K562 (cell line): ENCODE measurements around the gene ETNK2. TPM values are rescaled to one million over a fixed set of nuclear protein-coding genes. Genes with fewer than 3 reads are reported as not detected.

Experiments
- ATAC-seq: fragments of 200-7000 bp; cut with Tn5 transposase; 3 replicates; pipeline ENCODE4 v1.9.1; 2020; ENCODE audit warnings: moderate library complexity
- BruUV-seq: library from RNA; stranded (reverse); fragments of 400-500 nt; replicated peaks from 2 replicates; lab custom pipeline; 2021; lab: Mats Ljungman, UMichigan
- CTCF ChIA-PET: fragments of 300-600 bp; formaldehyde crosslinking; extraction: SDS; loops from one replicate; lab custom pipeline; 2021; ENCODE audit warnings: low intra/inter-chr PET ratio; lab: Yijun Ruan, JAX
- POLR2A ChIA-PET: fragments of 300-600, 350-650 bp; sonication (Branson Sonifier 250); formaldehyde crosslinking; extraction: SDS; loops from one replicate; lab custom pipeline; 2021; ENCODE audit warnings: antibody characterized with exemption, inconsistent platforms; lab: Yijun Ruan, JAX
- DNase-seq, 4 experiments: peaks; one replicate each; pipeline versions ENCODE4 v3.0.0 to v3.0.0-alpha.2; 2011 to 2018; ENCODE audit warnings: low spot score in 3 of 4, mixed read lengths in 3 of 4; ENCODE audit errors: extremely low read depth in 1 of 4
- FAIRE-seq: peaks from 2 replicates; lab custom pipeline; 2011; peaks lifted over from hg19 to GRCh38; lab: Jason Lieb, UNC
- H2AFZ ChIP-seq: 2 replicates; pipeline ENCODE4 v1.6.0; 2011; ENCODE audit warnings: low read depth, low read length, control low read depth, inconsistent platforms
- H3K27ac ChIP-seq: fragments of 200-600 bp; 3 replicates; pipeline ENCODE4 v1.8.0; 2011; ENCODE audit warnings: low read depth, mild to moderate bottlenecking, control low read depth, inconsistent platforms, low read length, moderate library complexity, mixed read lengths; ENCODE audit errors: extremely low read depth
- H3K27me3 ChIP-seq, 2 experiments: fragments of 300-600 bp in 1 of 2; 2 replicates in 1 of 2; 3 replicates in 1 of 2; pipeline versions ENCODE4 v1.6.0 to v1.8.0; 2011; ENCODE audit warnings: inconsistent platforms in 2 of 2, low read length in 2 of 2, mild to moderate bottlenecking in 1 of 2, mixed read lengths in 1 of 2, moderate library complexity in 1 of 2; ENCODE audit not compliant: control insufficient read depth in 2 of 2, insufficient read depth in 2 of 2
- H3K36me3 ChIP-seq: fragments of 300-600 bp; 3 replicates; pipeline ENCODE4 v1.8.0; 2011; ENCODE audit warnings: mild to moderate bottlenecking, low read length, inconsistent platforms; ENCODE audit not compliant: control insufficient read depth, insufficient read depth
- H3K4me1 ChIP-seq, 2 experiments: fragments of 200-600 bp in 1 of 2; replicated peaks in 1 of 2; 2 replicates in 1 of 2; 3 replicates in 1 of 2; pipeline versions ENCODE4 v1.5.1 to v1.8.0; 2011; ENCODE audit warnings: inconsistent platforms in 2 of 2, low read length in 2 of 2, mild to moderate bottlenecking in 1 of 2, mixed read lengths in 1 of 2, moderate library complexity in 1 of 2; ENCODE audit not compliant: control insufficient read depth in 2 of 2, insufficient read depth in 2 of 2
- H3K4me2 ChIP-seq: 2 replicates; pipeline ENCODE4 v1.6.1; 2011; ENCODE audit warnings: low read length, control low read depth, inconsistent platforms, mixed read lengths; ENCODE audit not compliant: insufficient read depth
- H3K4me3 ChIP-seq: fragments of 200-600 bp; sonication (generic), shearing (Covaris generic); 2 replicates; pipeline ENCODE4 v1.5.1; 2016; ENCODE audit warnings: control low read depth, inconsistent platforms
- H3K79me2 ChIP-seq: fragments of 200-600 bp; 3 replicates; pipeline ENCODE4 v1.8.0; 2011; ENCODE audit warnings: low read length, inconsistent platforms; ENCODE audit not compliant: control insufficient read depth, insufficient read depth
- H3K9ac ChIP-seq, 2 experiments: 2 replicates each; pipeline versions ENCODE4 v1.6.0 to v1.6.1; 2011; ENCODE audit warnings: low read depth in 2 of 2, low read length in 2 of 2, control low read depth in 1 of 2, inconsistent platforms in 1 of 2, mild to moderate bottlenecking in 1 of 2, mixed read lengths in 1 of 2; ENCODE audit not compliant: insufficient read depth in 1 of 2
- H3K9me1 ChIP-seq: one replicate; pipeline ENCODE4 v1.6.0; 2011; ENCODE audit warnings: inconsistent platforms, mild to moderate bottlenecking, low read length, moderate library complexity; ENCODE audit not compliant: control insufficient read depth, insufficient read depth
- H3K9me3 ChIP-seq: replicated peaks from 2 replicates; pipeline ENCODE4 v1.5.1; 2011; ENCODE audit warnings: low read depth, low read length, inconsistent platforms; ENCODE audit not compliant: control insufficient read depth, insufficient read depth
- H4K20me1 ChIP-seq: replicated peaks from 2 replicates; pipeline ENCODE4 v1.6.1; 2011; ENCODE audit warnings: low read length, inconsistent platforms, mixed read lengths; ENCODE audit not compliant: control insufficient read depth, insufficient read depth
- SAP30 ChIP-seq: fragments of 200-600 bp; sonication (generic); IDR thresholded peaks from 2 replicates; pipeline ENCODE4 v1.6.1; 2012; ENCODE audit warnings: borderline replicate concordance, low read depth, mild to moderate bottlenecking, moderate library complexity, low read length, control low read depth, inconsistent platforms; ENCODE audit not compliant: insufficient read depth, poor library complexity, severe bottlenecking
- WGBS: fragments of 100-300 bp; shearing (Covaris generic); methylation state at CpG from one replicate; pipeline ENCODE4 v1.1.6; 2016; ENCODE audit warnings: low coverage, mixed read lengths; ENCODE audit not compliant: insufficient coverage; ENCODE audit errors: missing lambda C conversion rate; 5-methylcytosine and 5-hydroxymethylcytosine counted together
- in situ Hi-C: fragments of 300-500 bp; cut with MboI; formaldehyde crosslinking; loops from 4 replicates; pipeline ENCODE4 v1.15.0; 2018; ENCODE audit warnings: inconsistent platforms, mixed read lengths
- intact Hi-C: fragments of 100-400 bp; cut with micrococcal nuclease; formaldehyde crosslinking; loops from 2 replicates; pipeline ENCODE4 v1.14.2; 2022
- polyA plus RNA-seq, 8 experiments: library from polyadenylated mRNA; depleted of rRNA in 4 of 8; stranded (reverse) in 5 of 8; unstranded in 3 of 8; fragments of >200 nt; fragmentation: Nextera tagmentation in 2 of 8; fragmentation: Illumina TruSeq in 1 of 8; extraction: Ambion mirVana in 2 of 8; extraction: Trizol in 1 of 8; gene quantifications; 2 replicates each; pipeline versions ENCODE4 v1.2.1 to v1.2.3, GENCODE V29; 2011 to 2014; ENCODE audit warnings: inconsistent platforms in 1 of 8, missing spikeins in 1 of 8
- total RNA-seq, 7 experiments: library from RNA; depleted of rRNA in 6 of 7; stranded (reverse); fragments of >200 nt in 6 of 7; fragmentation: Illumina TruSeq in 2 of 7; extraction: Trizol in 2 of 7; gene quantifications; 2 replicates each; pipeline versions ENCODE4 v1.2.1 to v1.2.3, GENCODE V29; 2011 to 2021; ENCODE audit warnings: low replicate concordance in 1 of 7
- TF ChIP-seq, protein P1 (sequence below), 3 experiments: fragments of 200-800 bp in 1 of 3; sonication (Bioruptor generic) in 1 of 3; sonication (generic) in 1 of 3; formaldehyde crosslinking in 1 of 3; IDR thresholded peaks; 2 replicates each; pipeline versions ENCODE4 v1.6.1 to v1.8.0; 2016 to 2022; ENCODE audit warnings: mild to moderate bottlenecking in 2 of 3, missing compliant biosample characterization in 2 of 3, missing genetic modification characterization in 2 of 3, missing genetic modification reagents in 1 of 3

ETNK2 gene
- total and polyA plus RNA-seq, 9 of the 15 experiments (the other 6 are each of a cell fraction or from before 2014, with no cell fraction given), result 0.03 to 0.38 (median 0.13) TPM; not detected in 4

DNA sequence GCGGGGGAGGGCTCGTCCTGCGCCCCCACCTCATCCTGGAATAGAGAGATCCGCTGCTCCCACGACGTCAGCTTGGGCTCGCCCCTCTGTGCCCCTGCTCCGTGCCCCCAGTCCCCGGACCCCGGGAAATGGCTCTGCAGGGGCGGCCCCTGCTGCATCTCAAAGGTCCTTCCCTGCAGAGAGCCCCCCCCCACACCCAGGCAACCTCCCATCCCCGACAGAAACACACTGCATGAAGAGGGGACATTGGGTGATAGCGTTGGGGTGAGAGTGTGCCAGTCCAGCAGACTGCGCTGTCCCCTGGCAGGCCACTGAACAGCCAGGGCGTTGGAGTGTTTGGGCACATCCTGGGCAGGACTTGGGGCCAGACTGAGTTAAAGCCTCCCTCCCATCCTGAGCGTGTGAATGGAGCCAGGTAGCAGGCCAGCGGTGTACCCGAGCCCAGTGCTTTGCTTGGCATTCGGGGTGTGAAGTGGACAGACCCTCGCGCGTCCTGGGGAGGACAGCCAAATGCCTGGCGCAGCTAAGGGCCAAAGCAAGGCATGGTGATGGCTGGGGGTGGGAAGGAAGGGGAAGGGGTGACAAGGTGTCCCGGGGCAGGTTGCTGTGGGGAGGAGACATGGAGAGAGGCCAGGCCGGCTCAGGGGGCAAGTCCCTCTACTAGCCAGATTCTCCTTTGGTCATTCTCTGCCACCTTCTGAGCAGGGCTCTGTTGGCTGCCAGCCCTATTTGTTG is 633 bp upstream of the ETNK2 start:
- no peak overlapping the region for H2AFZ ChIP-seq
- H3K9ac ChIP-seq, result 0 out of 4 replicates have a peak overlapping the region, but pooled peaks of 1 of the 2 experiments have one; percentile 20
- no peak for TF ChIP-seq SAP30
- TF ChIP-seq, protein P1, sequence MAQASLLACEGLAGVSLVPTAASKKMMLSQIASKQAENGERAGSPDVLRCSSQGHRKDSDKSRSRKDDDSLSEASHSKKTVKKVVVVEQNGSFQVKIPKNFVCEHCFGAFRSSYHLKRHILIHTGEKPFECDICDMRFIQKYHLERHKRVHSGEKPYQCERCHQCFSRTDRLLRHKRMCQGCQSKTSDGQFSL (CRISPR knock-in tag; IDR thresholded peaks at IDR 0.05), result peak; percentile 81; the same call in 1 of the 2 replicates
- TF ChIP-seq, protein P1 (tag; IDR thresholded peaks at IDR 0.05), result no peak
- TF ChIP-seq, all 486 proteins: peak for 1
- Histone ChIP-seq H3K4me1 (peaks cover 0 to 21% of the 10 kb centered on the region in 2 experiments; a peak in 2 of 5 replicates), H3K79me2 (no peaks in the 10 kb centered on the region), H3K27me3 (peaks cover 13 to 72% of the 10 kb centered on the region in 2 experiments), H3K4me2 (peak overlapping the region; percentile 17; the same call in 1 of the 2 replicates), H3K36me3 (no peaks in the 10 kb centered on the region), H3K9me3 (no peaks in the 10 kb centered on the region), H3K27ac (no peak overlapping the region), H4K20me1 (peaks cover 14% of the 10 kb centered on the region), H3K9me1 (peaks cover 3% of the 10 kb centered on the region), H3K4me3 (peak overlapping the region; percentile 26)
- ChIA-PET POLR2A (no interaction called here), CTCF (no interaction called here)
- FAIRE-seq, result no peak
- intact Hi-C loops (no loop called here), in situ Hi-C loops (no loop called here)
- WGBS, result 55% methylated on average over 15 of the region's 25 CpGs
- DNase-seq, result no peak
- BruUV-seq, result no TSS peak
- ATAC-seq, result no peak
